Adrenal gland (tissue), 12 donors: ENCODE results near the gene CASP14. TPM values are rescaled to one million over a fixed set of nuclear protein-coding genes. Genes with fewer than 3 reads are reported as not detected.

Experiments
- DNase-seq, 7 donors: peaks; one replicate each; pipeline ENCODE4 v3.0.0-alpha.2; 2019 to 2020
- H3K27ac ChIP-seq, 5 donors: fragments of 200-600 bp; sonication (generic) in 4 of 5; 1 replicate in 3 of 5; 2 replicates in 2 of 5; pipeline versions ENCODE4 v1.5.1 to v1.8.0; 2016 to 2020; ENCODE audit warnings: mild to moderate bottlenecking in 1 of 5
- H3K27me3 ChIP-seq: fragments of 200-600 bp; 2 replicates; pipeline ENCODE4 v1.8.0; 2021
- H3K36me3 ChIP-seq, 2 donors: fragments of 200-600 bp; replicated peaks in 1 of 2; 1 replicate in 1 of 2; 2 replicates in 1 of 2; pipeline versions ENCODE4 v1.5.1 to v1.8.0; 2018 to 2022
- H3K4me1 ChIP-seq, 2 donors: fragments of 200-600 bp; replicated peaks in 1 of 2; 1 replicate in 1 of 2; 2 replicates in 1 of 2; pipeline versions ENCODE4 v1.5.1 to v1.8.0; 2018 to 2021
- H3K4me3 ChIP-seq, 4 donors: fragments of 200-600 bp; sonication (generic) in 3 of 4; one replicate each; pipeline ENCODE4 v1.5.1; 2016 to 2018
- H3K9me3 ChIP-seq, 3 donors: fragments of 200-600 bp; sonication (generic) in 1 of 3; replicated peaks in 1 of 3; 1 replicate in 2 of 3; 2 replicates in 1 of 3; pipeline versions ENCODE4 v1.5.1 to v1.8.0; 2016 to 2021
- CTCF ChIP-seq, 6 experiments: fragments of 450-650 bp in 4 of 6; fragments of 200-600 bp in 2 of 6; sonication (generic) in 1 of 6; IDR thresholded peaks; 1 replicate in 5 of 6; 2 replicates in 1 of 6; pipeline versions ENCODE4 v1.5.1 to v1.8.0; 2016 to 2021; ENCODE audit warnings: antibody characterized with exemption in 6 of 6, mild to moderate bottlenecking in 2 of 6, moderate library complexity in 1 of 6
- POLR2A ChIP-seq, 2 donors: fragments of 450-650 bp; IDR thresholded peaks; one replicate each; pipeline ENCODE4 v1.6.1; 2017; ENCODE audit warnings: antibody characterized with exemption in 2 of 2, mild to moderate bottlenecking in 2 of 2, moderate library complexity in 1 of 2
- WGBS, 4 donors: extraction: QIAGEN DNeasy Blood & Tissue Kit in 2 of 4; methylation state at CpG; one replicate each; pipeline versions ENCODE4 v1.1.5 to v1.1.7; 2013 to 2017; 5-methylcytosine and 5-hydroxymethylcytosine counted together
- intact Hi-C, 2 donors: fragments of 100-400 bp; cut with DNase I; formaldehyde crosslinking; loops; one replicate each; pipeline versions ENCODE4 v1.14.1 to v1.15.0; 2022 to 2023
- polyA plus RNA-seq, 3 donors: library from polyadenylated mRNA; stranded (reverse); fragments of 200-250 nt in 2 of 3; fragments of 350-450 nt in 1 of 3; fragmentation: Illumina TruSeq in 1 of 3; extraction: RNeasy Lipid Tissue Mini Kit (QIAGEN cat#74804) in 1 of 3; gene quantifications; one replicate each; pipeline ENCODE4 v1.2.3, GENCODE V29; 2013 to 2014
- total RNA-seq, 9 donors: library from RNA; depleted of rRNA in 4 of 9; stranded (reverse); fragments of >200 nt in 4 of 9; fragments of 120-200 nt in 1 of 9; fragmentation: NEBNext Ultra II Directional in 1 of 9; extraction: Animal tissue kit (Norgen Biotek cat#: 25700) in 1 of 9; gene quantifications; one replicate each; pipeline versions ENCODE4 v1.1.0 to v1.2.4, GENCODE V29; 2013 to 2023
- donor health status: healthy with polysubstance abuse.
- donor health status: Bipolar disorder and iron deficiency.
- donor health status: DM: yes; HTN: yes; CAD: no.
- donor health status: DM: no; HTN: no; CAD: no.
- donor health status: DM: no; HTN: no; CAD: no.
- donor health status: DM: yes; HTN: yes; CAD: no.

CASP14 gene
- total and polyA plus RNA-seq, 12 donors: not detected

DNA sequence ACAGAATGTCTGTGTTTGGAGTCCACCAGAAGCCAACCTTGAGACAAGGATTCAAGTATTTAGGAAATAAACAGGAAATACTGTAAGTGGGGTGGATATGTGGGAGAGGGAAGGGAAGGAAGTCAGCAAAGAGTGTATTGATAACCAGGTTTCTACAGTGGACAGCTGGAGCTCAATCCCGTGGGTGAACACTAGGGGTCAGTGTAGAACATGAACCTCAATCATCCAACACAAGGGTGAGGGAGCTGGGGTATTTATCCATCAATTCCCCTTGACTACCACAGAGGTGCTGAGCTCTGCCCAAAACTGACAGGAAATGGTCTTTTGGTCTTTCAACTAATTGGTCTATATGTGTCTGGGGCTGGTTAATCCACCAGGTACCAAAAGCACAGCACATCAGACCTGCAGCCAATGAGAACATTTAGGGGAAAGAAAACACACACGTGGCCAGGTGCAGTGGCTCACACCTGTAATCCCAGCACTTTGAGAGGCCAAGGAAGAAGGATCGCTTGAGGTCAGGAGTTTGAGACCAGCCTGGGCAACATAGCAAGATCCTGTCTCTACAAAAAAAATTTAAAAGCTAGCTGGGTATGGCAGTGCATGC, 52.3 kb downstream of the CASP14 start:
- DNase-seq: peak in 6 of 7 donors; percentile 26 to 73 (median 54)

GRCh38 chr19:15104003-15104402, 54.7 kb downstream of the CASP14 start:
- no peak for DNase-seq
- peaks cover 0 to 5% (median 0%) of the 10 kb centered on the region in 3 donors for H3K9me3 ChIP-seq
- peaks cover 0 to 5% of the 10 kb centered on the region in 2 donors for H3K4me1 ChIP-seq
- H3K27ac ChIP-seq: no peak overlapping the region
- intact Hi-C loops: no loop called here
- no peak overlapping the region for H3K4me3 ChIP-seq
- 79 to 100% (median 83%) methylated on average over 1 of the region's 1 CpG for WGBS, 4 donors
- H3K27me3 ChIP-seq: no peaks in the 10 kb centered on the region
- H3K36me3 ChIP-seq: no peaks in the 10 kb centered on the region
- TF ChIP-seq CTCF (IDR thresholded peaks at IDR 0.05) (no peak), POLR2A (IDR thresholded peaks at IDR 0.05) (no peak)

More for the DNA sequence above, 52.3 kb downstream of the CASP14 start:
- intact Hi-C loops: no loop called here
- Histone ChIP-seq H3K4me3 (no peak overlapping the region), H3K27me3 (no peaks in the 10 kb centered on the region), H3K4me1 (peaks cover 0 to under 1% of the 10 kb centered on the region in 2 donors), H3K27ac (no peak overlapping the region), H3K9me3 (peaks cover 0 to 5% (median 0%) of the 10 kb centered on the region in 3 donors), H3K36me3 (no peaks in the 10 kb centered on the region)
- 52 to 61% (median 56%) methylated on average over 3 of the region's 3 CpGs for WGBS, 4 donors
- no peak for TF ChIP-seq POLR2A (IDR thresholded peaks at IDR 0.05)
- peak; percentile 54 to 65 (median 60) for TF ChIP-seq CTCF (IDR thresholded peaks at IDR 0.05)

- DNase-seq: no peak
- Histone ChIP-seq H3K27ac (no peak overlapping the region), H3K36me3 (no peaks in the 10 kb centered on the region), H3K9me3 (peaks cover 0 to 5% (median 0%) of the 10 kb centered on the region in 3 donors), H3K4me1 (peaks cover 0 to 5% of the 10 kb centered on the region in 2 donors), H3K27me3 (no peaks in the 10 kb centered on the region), H3K4me3 (no peak overlapping the region)
- no peak for TF ChIP-seq POLR2A (IDR thresholded peaks at IDR 0.05)
- TF ChIP-seq CTCF (IDR thresholded peaks at IDR 0.05): no peak
- intact Hi-C loops: no loop called here
- 64 to 88% (median 81%) methylated on average over 1 of the region's 1 CpG for WGBS, 4 donors
Observed at GRCh38 chr19:15104411-15104810, 55.1 kb downstream of the CASP14 start.

DNA sequence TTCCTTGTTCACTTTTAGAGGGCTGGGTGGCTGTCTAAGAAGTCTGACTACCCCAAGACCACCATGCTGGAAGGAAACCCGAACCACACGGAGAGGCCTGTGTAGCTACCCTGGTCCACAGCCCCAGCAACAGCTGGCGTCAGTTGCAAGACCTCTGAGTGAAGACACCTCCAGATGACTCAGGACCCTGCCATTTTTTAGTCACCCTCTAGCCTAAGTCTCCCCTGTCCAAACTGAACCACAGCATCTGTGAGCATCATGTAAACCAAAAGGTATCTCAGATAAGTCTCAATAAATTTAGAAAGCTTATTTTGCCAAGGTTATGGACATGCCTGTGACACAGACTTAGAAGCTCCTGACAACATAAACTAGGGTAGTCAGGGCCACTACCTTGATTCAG, 55.8 kb downstream of the CASP14 start:
- H3K36me3 ChIP-seq: peaks cover 0 to 5% of the 10 kb centered on the region in 2 donors
- peaks cover 0 to 5% of the 10 kb centered on the region in 2 donors for H3K4me1 ChIP-seq
- H3K27me3 ChIP-seq: no peaks in the 10 kb centered on the region
- intact Hi-C loops: no loop called here
- H3K9me3 ChIP-seq: peaks cover 0 to 5% (median 0%) of the 10 kb centered on the region in 3 donors
- 92 to 95% (median 94%) methylated on average over 3 of the region's 3 CpGs for WGBS, 4 donors
- TF ChIP-seq CTCF (IDR thresholded peaks at IDR 0.05) (no peak), POLR2A (IDR thresholded peaks at IDR 0.05) (no peak)
- H3K27ac ChIP-seq: no peak overlapping the region
- H3K4me3 ChIP-seq: no peak overlapping the region
- no peak for DNase-seq
